ENCODE results near the gene SNX27. TPM values are rescaled to one million over a fixed set of nuclear protein-coding genes. Genes with fewer than 3 reads are reported as not detected.
"Not testable (repeated sequence)": the region's sequence is repeated elsewhere in the genome, so short reads cannot be mapped to it uniquely, and the experiment has no call there.

The SNX27 gene
- polyA plus RNA-seq, 4 donors = 4.3 to 19.2 (median 7.0) TPM

DNA sequence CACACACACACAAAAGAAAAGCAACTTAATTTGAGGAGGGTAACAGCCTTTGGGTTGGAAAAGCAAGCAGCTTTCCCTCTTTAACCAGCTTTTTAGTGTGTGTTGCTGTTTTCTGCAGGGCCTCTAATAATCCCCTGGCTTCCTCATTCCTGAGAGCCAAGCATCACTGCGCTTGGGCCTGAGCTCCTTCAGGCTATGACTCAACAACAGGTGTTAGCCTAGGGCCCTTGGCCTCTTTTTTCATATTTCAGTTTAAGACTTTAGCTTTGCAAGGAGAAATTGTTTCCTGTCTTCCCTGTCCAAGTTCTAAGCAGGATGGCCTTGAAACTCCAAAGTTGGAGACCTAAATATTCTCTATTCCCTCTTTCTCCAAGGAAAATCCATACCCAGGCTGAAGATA lies 26.2 kb upstream of the SNX27 start:
- H3K4me1 ChIP-seq (ENCODE audit: control insufficient read depth in 3 of 3, insufficient read depth in 2 of 3, low read depth in 1 of 3, low read length in 2 of 3) = peaks cover 0 to 21% (median 0%) of the 10 kb centered on the region in 3 donors
- H3K36me3 ChIP-seq (ENCODE audit: control insufficient read depth in 3 of 3, insufficient read depth in 2 of 3, low read depth in 1 of 3, low read length in 3 of 3) = peaks cover 0 to 29% (median 2%) of the 10 kb centered on the region in 3 donors
- FAIRE-seq = no peak
- H3K4me3 ChIP-seq (ENCODE audit: low read depth in 1 of 3, low read length in 3 of 3) = no peak overlapping the region
- peak overlapping the region in 2 of 3 donors; percentile 28 to 91 for H3K27ac ChIP-seq (ENCODE audit: low read depth in 1 of 3, low read length in 2 of 3)
- WGBS, 3 donors = 0 to 45% (median 24%) methylated on average over 1 of the region's 1 CpG
- DNase-seq = peak; percentile 50 to 78
- H3K9me3 ChIP-seq (ENCODE audit: control insufficient read depth in 2 of 2, insufficient read depth in 1 of 2, low read depth in 1 of 2, low read length in 1 of 2) = no peaks in the 10 kb centered on the region
- no peaks in the 10 kb centered on the region for H3K27me3 ChIP-seq (ENCODE audit: control insufficient read depth in 3 of 3, insufficient read depth in 3 of 3, low read length in 3 of 3)

DNA sequence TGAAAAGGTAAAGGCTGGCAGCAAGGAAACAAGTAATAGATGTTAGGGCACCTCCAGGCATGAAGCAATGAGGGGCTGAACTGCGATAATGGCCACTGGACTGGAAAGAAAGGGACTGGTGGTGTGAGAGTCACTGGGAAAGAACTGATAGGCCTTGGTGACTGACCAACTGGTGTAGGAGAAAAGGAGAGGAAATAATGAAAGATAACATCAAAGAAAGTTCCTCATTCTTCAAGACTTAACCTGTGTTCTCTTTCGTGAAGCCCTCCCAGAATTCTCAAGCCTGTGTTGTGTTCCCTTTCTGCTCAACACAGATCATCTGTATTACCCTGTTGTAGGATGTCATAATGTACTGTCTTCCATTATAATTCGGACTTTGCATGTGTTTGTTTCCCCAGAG lies 20.9 kb upstream of the SNX27 start:
- 87 to 90% (median 89%) methylated on average over 3 of the region's 3 CpGs for WGBS, 3 donors
- no peaks in the 10 kb centered on the region for H3K36me3 ChIP-seq (ENCODE audit: control insufficient read depth in 3 of 3, insufficient read depth in 2 of 3, low read depth in 1 of 3, low read length in 3 of 3)
- FAIRE-seq = no peak

DNA sequence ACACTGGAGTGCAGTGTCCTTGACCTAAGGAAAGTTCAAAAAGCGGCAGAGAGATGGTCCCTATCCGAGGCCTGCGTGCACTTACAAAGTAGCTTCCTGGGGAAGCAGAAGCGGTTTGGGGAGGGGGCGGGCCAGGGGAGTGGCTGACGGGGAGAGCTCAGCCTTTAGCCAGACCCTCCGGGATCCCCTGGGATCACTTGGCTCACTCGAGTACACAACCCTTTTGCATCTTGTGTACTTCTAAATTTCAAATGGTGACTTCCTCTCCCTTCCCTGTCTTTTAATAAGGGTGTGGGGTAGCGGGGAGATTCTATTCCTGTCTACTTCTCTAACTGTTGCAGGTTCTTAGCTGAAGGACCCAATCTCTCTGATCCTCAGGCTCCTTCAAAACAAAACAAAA lies 18.1 kb upstream of the SNX27 start:
- WGBS, 3 donors = 26 to 49% (median 49%) methylated on average over 9 of the region's 9 CpGs
- Histone ChIP-seq H3K27ac (ENCODE audit: low read depth in 1 of 3, low read length in 2 of 3) (no peak overlapping the region), H3K36me3 (ENCODE audit: control insufficient read depth in 3 of 3, insufficient read depth in 2 of 3, low read depth in 1 of 3, low read length in 3 of 3) (no peaks in the 10 kb centered on the region), H3K4me3 (ENCODE audit: low read depth in 1 of 3, low read length in 3 of 3) (no peak overlapping the region), H3K4me1 (ENCODE audit: control insufficient read depth in 3 of 3, insufficient read depth in 2 of 3, low read depth in 1 of 3, low read length in 2 of 3) (peaks cover 0 to 2% (median 0%) of the 10 kb centered on the region in 3 donors), H3K27me3 (ENCODE audit: control insufficient read depth in 3 of 3, insufficient read depth in 3 of 3, low read length in 3 of 3) (no peaks in the 10 kb centered on the region), H3K9me3 (ENCODE audit: control insufficient read depth in 2 of 2, insufficient read depth in 1 of 2, low read depth in 1 of 2, low read length in 1 of 2) (peaks cover 0 to 8% of the 10 kb centered on the region in 2 donors)
- FAIRE-seq = no peak
- no peak for DNase-seq

More for the DNA sequence above, 20.9 kb upstream of the SNX27 start:
- Histone ChIP-seq H3K4me3 (ENCODE audit: low read depth in 1 of 3, low read length in 3 of 3) (no peak overlapping the region), H3K27ac (ENCODE audit: low read depth in 1 of 3, low read length in 2 of 3) (no peak overlapping the region), H3K9me3 (ENCODE audit: control insufficient read depth in 2 of 2, insufficient read depth in 1 of 2, low read depth in 1 of 2, low read length in 1 of 2) (peaks cover 0 to 8% of the 10 kb centered on the region in 2 donors), H3K27me3 (ENCODE audit: control insufficient read depth in 3 of 3, insufficient read depth in 3 of 3, low read length in 3 of 3) (no peaks in the 10 kb centered on the region), H3K4me1 (ENCODE audit: control insufficient read depth in 3 of 3, insufficient read depth in 2 of 3, low read depth in 1 of 3, low read length in 2 of 3) (peaks cover 0 to 9% (median 0%) of the 10 kb centered on the region in 3 donors)
- DNase-seq = no peak

- FAIRE-seq = no peak
- Histone ChIP-seq H3K27ac (ENCODE audit: low read depth in 1 of 3, low read length in 2 of 3) (no peak overlapping the region), H3K4me3 (ENCODE audit: low read depth in 1 of 3, low read length in 3 of 3) (no peak overlapping the region), H3K9me3 (ENCODE audit: control insufficient read depth in 2 of 2, insufficient read depth in 1 of 2, low read depth in 1 of 2, low read length in 1 of 2) (peaks cover 0 to 8% of the 10 kb centered on the region in 2 donors), H3K4me1 (ENCODE audit: control insufficient read depth in 3 of 3, insufficient read depth in 2 of 3, low read depth in 1 of 3, low read length in 2 of 3) (peaks cover 0 to 2% (median 0%) of the 10 kb centered on the region in 3 donors), H3K27me3 (ENCODE audit: control insufficient read depth in 3 of 3, insufficient read depth in 3 of 3, low read length in 3 of 3) (no peaks in the 10 kb centered on the region), H3K36me3 (ENCODE audit: control insufficient read depth in 3 of 3, insufficient read depth in 2 of 3, low read depth in 1 of 3, low read length in 3 of 3) (no peaks in the 10 kb centered on the region)
- 8 to 10% (median 9%) methylated on average over 12 of the region's 12 CpGs for WGBS, 3 donors
- DNase-seq = peak; percentile 76 to 90
Measured at GRCh38 chr1:151594143-151594625, 17.7 kb upstream of the SNX27 start.

- H3K4me1 ChIP-seq (ENCODE audit: control insufficient read depth in 3 of 3, insufficient read depth in 2 of 3, low read depth in 1 of 3, low read length in 2 of 3) = peaks cover 0 to 2% (median 0%) of the 10 kb centered on the region in 3 donors
- no peak for DNase-seq
- no peak overlapping the region for H3K4me3 ChIP-seq (ENCODE audit: low read depth in 1 of 3, low read length in 3 of 3)
- H3K36me3 ChIP-seq (ENCODE audit: control insufficient read depth in 3 of 3, insufficient read depth in 2 of 3, low read depth in 1 of 3, low read length in 3 of 3) = no peaks in the 10 kb centered on the region
- H3K9me3 ChIP-seq (ENCODE audit: control insufficient read depth in 2 of 2, insufficient read depth in 1 of 2, low read depth in 1 of 2, low read length in 1 of 2) = peaks cover 0 to 1% of the 10 kb centered on the region in 2 donors
- H3K27me3 ChIP-seq (ENCODE audit: control insufficient read depth in 3 of 3, insufficient read depth in 3 of 3, low read length in 3 of 3) = no peaks in the 10 kb centered on the region
- WGBS, 3 donors = 82 to 84% (median 83%) methylated on average over 5 of the region's 5 CpGs
- FAIRE-seq = no peak
- no peak overlapping the region for H3K27ac ChIP-seq (ENCODE audit: low read depth in 1 of 3, low read length in 2 of 3)
Measured at GRCh38 chr1:151596166-151596953, 15.5 kb upstream of the SNX27 start.

- H3K9me3 ChIP-seq (ENCODE audit: control insufficient read depth in 2 of 2, insufficient read depth in 1 of 2, low read depth in 1 of 2, low read length in 1 of 2); H3K4me3 ChIP-seq (ENCODE audit: low read depth in 1 of 3, low read length in 3 of 3); FAIRE-seq: not testable (repeated sequence)
Measured at GRCh38 chr1:151602550-151602949, 9.3 kb upstream of the SNX27 start.

GRCh38 chr1:151604291-151604690 lies 7.6 kb upstream of the SNX27 start:
- H3K4me1 ChIP-seq (ENCODE audit: control insufficient read depth in 3 of 3, insufficient read depth in 2 of 3, low read depth in 1 of 3, low read length in 2 of 3) = peaks cover 3 to 21% (median 4%) of the 10 kb centered on the region in 3 donors
- H3K4me3 ChIP-seq (ENCODE audit: low read depth in 1 of 3, low read length in 3 of 3) = no peak overlapping the region
- no peaks in the 10 kb centered on the region for H3K9me3 ChIP-seq (ENCODE audit: control insufficient read depth in 2 of 2, insufficient read depth in 1 of 2, low read depth in 1 of 2, low read length in 1 of 2)
- H3K27me3 ChIP-seq (ENCODE audit: control insufficient read depth in 3 of 3, insufficient read depth in 3 of 3, low read length in 3 of 3) = no peaks in the 10 kb centered on the region
- DNase-seq (no peak), FAIRE-seq (no peak)
- 67 to 78% (median 73%) methylated on average over 2 of the region's 2 CpGs for WGBS, 3 donors
- no peaks in the 10 kb centered on the region for H3K36me3 ChIP-seq (ENCODE audit: control insufficient read depth in 3 of 3, insufficient read depth in 2 of 3, low read depth in 1 of 3, low read length in 3 of 3)
- no peak overlapping the region for H3K27ac ChIP-seq (ENCODE audit: low read depth in 1 of 3, low read length in 2 of 3)

More at GRCh38 chr1:151602550-151602949, 9.3 kb upstream of the SNX27 start:
- H3K4me1 ChIP-seq (ENCODE audit: control insufficient read depth in 3 of 3, insufficient read depth in 2 of 3, low read depth in 1 of 3, low read length in 2 of 3) = peaks cover 3 to 16% (median 4%) of the 10 kb centered on the region in 3 donors
- not testable (repeated sequence) for H3K36me3 ChIP-seq (ENCODE audit: control insufficient read depth in 3 of 3, insufficient read depth in 2 of 3, low read depth in 1 of 3, low read length in 3 of 3); H3K27ac ChIP-seq (ENCODE audit: low read depth in 1 of 3, low read length in 2 of 3); DNase-seq; H3K27me3 ChIP-seq (ENCODE audit: control insufficient read depth in 3 of 3, insufficient read depth in 3 of 3, low read length in 3 of 3)
- 76 to 95% (median 88%) methylated on average over 4 to 5 of the region's 5 CpGs for WGBS, 3 donors

GRCh38 chr1:151606384-151606783 lies 5.5 kb upstream of the SNX27 start:
- no peak overlapping the region for H3K4me3 ChIP-seq (ENCODE audit: low read depth in 1 of 3, low read length in 3 of 3)
- H3K4me1 ChIP-seq (ENCODE audit: control insufficient read depth in 3 of 3, insufficient read depth in 2 of 3, low read depth in 1 of 3, low read length in 2 of 3) = peaks cover 3 to 26% (median 4%) of the 10 kb centered on the region in 3 donors
- no peaks in the 10 kb centered on the region for H3K9me3 ChIP-seq (ENCODE audit: control insufficient read depth in 2 of 2, insufficient read depth in 1 of 2, low read depth in 1 of 2, low read length in 1 of 2)
- H3K36me3 ChIP-seq (ENCODE audit: control insufficient read depth in 3 of 3, insufficient read depth in 2 of 3, low read depth in 1 of 3, low read length in 3 of 3) = no peaks in the 10 kb centered on the region
- DNase-seq (peak; percentile 85 to 90), FAIRE-seq (no peak)
- no peaks in the 10 kb centered on the region for H3K27me3 ChIP-seq (ENCODE audit: control insufficient read depth in 3 of 3, insufficient read depth in 3 of 3, low read length in 3 of 3)
- H3K27ac ChIP-seq (ENCODE audit: low read depth in 1 of 3, low read length in 2 of 3) = peak overlapping the region; percentile 79 to 87 (median 79)

Data from small intestine (tissue), 7 donors.